HPDE6-E6E7 (cell line): Measurements from ENCODE around the gene MASP1.

Source experiments
- DNase-seq: peaks from one replicate; pipeline ENCODE4 v3.0.0; 2011; ENCODE audit warnings: missing footprints; ENCODE audit errors: extremely low spot score

MASP1 gene

DNA sequence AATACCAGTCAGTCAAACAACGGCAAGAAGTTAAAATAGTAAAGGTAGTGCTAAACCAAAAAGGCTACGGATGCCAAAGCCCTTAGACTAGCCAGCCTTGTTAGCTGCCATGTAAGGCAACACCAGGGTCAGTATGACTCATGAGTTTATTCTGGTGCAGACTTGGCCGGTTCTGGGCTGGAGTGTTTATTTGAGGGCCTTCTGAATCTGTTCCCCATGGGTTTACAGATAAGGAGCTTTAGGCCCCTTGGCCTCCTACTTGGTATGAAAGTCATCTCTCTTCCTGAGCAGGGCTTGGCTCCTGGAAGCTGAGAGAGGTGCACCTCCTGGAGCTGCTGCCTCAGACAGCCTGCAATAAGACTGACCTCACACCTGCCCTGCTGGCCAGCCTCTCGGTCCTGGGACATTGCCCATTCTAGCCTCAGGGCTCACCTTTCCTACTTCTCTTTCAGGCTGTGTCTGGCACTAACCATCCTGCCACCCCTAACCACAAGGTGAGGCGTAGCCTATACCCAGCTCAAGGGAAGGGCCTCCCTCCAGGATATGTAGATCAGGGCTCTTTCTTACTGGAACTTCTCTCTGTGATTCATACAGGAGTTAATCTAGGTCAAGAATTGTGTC, 104.6 kb downstream of the MASP1 start:
- DNase-seq: peak; percentile 78

DNA sequence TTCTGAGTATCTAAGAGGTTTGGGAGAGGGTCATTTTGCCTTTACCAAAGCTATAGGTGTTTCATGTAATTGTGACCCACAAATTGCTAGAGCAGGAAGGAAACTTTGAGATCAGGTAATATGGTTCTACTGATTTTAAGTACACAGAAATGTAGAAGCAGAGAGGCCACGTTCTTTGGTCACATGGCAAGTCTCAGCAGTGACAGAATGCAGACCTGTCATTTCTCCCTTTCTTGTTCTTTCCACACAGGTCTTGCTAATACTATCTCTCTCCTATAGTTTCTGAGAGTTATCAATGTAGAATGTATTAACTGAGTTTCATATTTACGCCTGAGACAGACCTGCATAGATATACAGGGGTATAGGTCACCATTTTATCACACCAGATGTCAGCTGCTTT, 105.2 kb downstream of the MASP1 start:
- DNase-seq: no peak

DNA sequence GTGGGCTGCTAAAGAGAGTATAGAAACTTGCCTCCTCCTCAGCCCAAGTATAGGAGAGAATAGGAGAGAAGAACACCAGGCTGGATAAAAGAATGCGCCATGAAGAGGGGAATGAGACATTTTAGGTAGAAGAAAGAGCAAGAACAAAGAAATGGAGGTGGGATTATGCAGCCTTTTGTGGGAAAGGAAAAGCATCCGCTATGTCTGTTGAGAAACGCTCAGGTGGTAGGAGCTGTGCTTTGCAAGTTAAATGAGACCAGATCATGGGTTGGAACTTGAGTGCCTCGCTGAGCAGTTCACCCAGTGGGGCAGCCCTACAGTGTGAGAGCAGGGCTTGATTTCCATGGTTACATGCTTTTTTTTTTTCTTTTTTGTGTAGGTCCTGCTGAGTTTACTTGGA, 105.8 kb downstream of the MASP1 start:
- DNase-seq: no peak
